ENCODE measurements around the gene PUS1.

PUS1 gene

GRCh38 chr12:131903270-131904255, 25.5 kb upstream of the PUS1 start:
- DNase-seq, result no peak

GRCh38 chr12:131904346-131904745, 24.7 kb upstream of the PUS1 start:
- DNase-seq, result no peak

- DNase-seq, result no peak
Measured at GRCh38 chr12:131905081-131905629, 23.9 kb upstream of the PUS1 start.

- no peak for DNase-seq
Measured at GRCh38 chr12:131905630-131906091, 23.4 kb upstream of the PUS1 start.

- DNase-seq, result no peak
Measured at GRCh38 chr12:131907379-131908091, 21.5 kb upstream of the PUS1 start.

- DNase-seq, result no peak
Measured at GRCh38 chr12:131908092-131909080, 20.7 kb upstream of the PUS1 start.

- no peak for DNase-seq
Measured at GRCh38 chr12:131909081-131909751, 19.9 kb upstream of the PUS1 start.

GRCh38 chr12:131909752-131910219, 19.3 kb upstream of the PUS1 start:
- DNase-seq, result no peak

GRCh38 chr12:131910302-131911027, 18.6 kb upstream of the PUS1 start:
- DNase-seq, result no peak

GRCh38 chr12:131911028-131911650, 17.9 kb upstream of the PUS1 start:
- DNase-seq, result no peak

- DNase-seq, result no peak
Measured at GRCh38 chr12:131911851-131912477, 17.1 kb upstream of the PUS1 start.

- DNase-seq, result no peak
Measured at GRCh38 chr12:131912518-131913274, 16.4 kb upstream of the PUS1 start.

- no peak for DNase-seq
Measured at GRCh38 chr12:131913666-131914065, 15.4 kb upstream of the PUS1 start.

GRCh38 chr12:131914179-131914702, 14.8 kb upstream of the PUS1 start:
- no peak for DNase-seq

GRCh38 chr12:131915000-131915689, 13.9 kb upstream of the PUS1 start:
- no peak for DNase-seq

GRCh38 chr12:131915823-131916222, 13.3 kb upstream of the PUS1 start:
- DNase-seq, result no peak

- no peak for DNase-seq
Measured at GRCh38 chr12:131916306-131917138, 12.6 kb upstream of the PUS1 start.

All from NCI-H2171 (cell line).